Parathyroid adenoma (tissue), 2 donors: Measurements from ENCODE around the gene MCL1.
"Not testable (repeated sequence)": the region's sequence is repeated elsewhere in the genome, so short reads cannot be mapped to it uniquely, and the experiment has no call there.

ENCODE experiments used
- H2AFZ ChIP-seq: fragments of 300-600 bp; sonication (generic); one replicate; pipeline ENCODE4 v1.7.0; 2017; ENCODE audit warnings: antibody characterized with exemption, mild to moderate bottlenecking
- H3K27ac ChIP-seq: fragments of 300-600 bp; sonication (generic); one replicate; pipeline ENCODE4 v1.7.0; 2017
- H3K27me3 ChIP-seq: fragments of 300-600 bp; sonication (generic); one replicate; pipeline ENCODE4 v1.7.0; 2017; ENCODE audit warnings: low read length; ENCODE audit not compliant: control insufficient read depth, insufficient read depth
- H3K36me3 ChIP-seq: fragments of 300-600 bp; sonication (generic); one replicate; pipeline ENCODE4 v1.7.0; 2017; ENCODE audit warnings: low read length; ENCODE audit not compliant: control insufficient read depth, insufficient read depth
- H3K4me1 ChIP-seq: fragments of 300-600 bp; sonication (generic); one replicate; pipeline ENCODE4 v1.7.0; 2017; ENCODE audit warnings: control low read depth
- H3K4me2 ChIP-seq: fragments of 300-600 bp; sonication (generic); one replicate; pipeline ENCODE4 v1.7.0; 2017; ENCODE audit warnings: low read length
- H3K4me3 ChIP-seq: fragments of 300-600 bp; sonication (generic); one replicate; pipeline ENCODE4 v1.7.0; 2017; ENCODE audit warnings: low read depth, low read length
- H3K79me2 ChIP-seq: fragments of 300-600 bp; sonication (generic); one replicate; pipeline ENCODE4 v1.7.0; 2017; ENCODE audit warnings: control low read depth
- H3K9ac ChIP-seq: fragments of 300-600 bp; sonication (generic); one replicate; pipeline ENCODE4 v1.7.0; 2017; ENCODE audit warnings: mild to moderate bottlenecking
- H3K9me3 ChIP-seq: fragments of 300-600 bp; sonication (generic); one replicate; pipeline ENCODE4 v1.7.0; 2017; ENCODE audit warnings: low read length; ENCODE audit not compliant: control insufficient read depth
- TF ChIP-seq, protein P1 (sequence below): fragments of 300-600 bp; sonication (generic); IDR thresholded peaks from one replicate; pipeline ENCODE4 v1.7.0; 2017; ENCODE audit warnings: antibody characterized with exemption, mild to moderate bottlenecking
- donor health status: primary hyperparathyroidism.

MCL1 gene

DNA sequence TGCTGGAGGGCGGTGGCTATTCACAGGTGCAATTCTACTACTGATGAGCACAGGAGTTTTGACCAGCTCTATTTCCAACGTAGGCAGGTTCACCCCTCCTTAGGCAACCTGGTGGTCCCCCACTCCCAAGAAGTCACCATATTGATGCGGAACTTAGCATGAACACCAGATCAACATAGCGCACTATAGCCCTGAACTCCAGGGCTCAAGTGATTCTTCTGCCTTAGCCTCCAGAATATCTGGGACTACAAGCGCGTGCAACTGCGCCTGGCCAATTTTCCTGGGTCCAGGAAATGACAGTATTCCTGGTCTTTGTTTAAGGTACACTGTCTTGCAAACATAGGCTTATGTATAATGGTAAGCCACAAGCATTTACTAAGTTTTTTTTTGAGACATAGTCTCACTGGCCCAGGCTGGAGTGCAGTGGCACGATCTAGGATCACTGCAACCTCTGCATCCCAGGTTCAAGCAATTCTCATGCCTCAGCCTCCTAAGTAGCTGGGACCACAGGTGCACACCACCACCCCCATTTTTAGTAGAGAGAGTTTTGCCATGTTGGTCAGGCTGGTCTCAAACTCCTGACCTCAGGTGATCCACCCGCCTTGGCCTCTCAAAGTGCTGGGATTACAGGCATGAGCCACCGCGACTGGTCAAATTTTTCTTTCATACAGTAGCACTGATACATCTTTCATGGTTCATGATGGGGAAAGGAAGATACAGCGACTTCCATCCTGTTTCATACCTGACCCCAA, 12.6 kb downstream of the MCL1 start:
- H3K27me3 ChIP-seq, result no peaks in the 10 kb centered on the region
- peaks cover 38% of the 10 kb centered on the region for H3K4me1 ChIP-seq
- TF ChIP-seq, protein P1, sequence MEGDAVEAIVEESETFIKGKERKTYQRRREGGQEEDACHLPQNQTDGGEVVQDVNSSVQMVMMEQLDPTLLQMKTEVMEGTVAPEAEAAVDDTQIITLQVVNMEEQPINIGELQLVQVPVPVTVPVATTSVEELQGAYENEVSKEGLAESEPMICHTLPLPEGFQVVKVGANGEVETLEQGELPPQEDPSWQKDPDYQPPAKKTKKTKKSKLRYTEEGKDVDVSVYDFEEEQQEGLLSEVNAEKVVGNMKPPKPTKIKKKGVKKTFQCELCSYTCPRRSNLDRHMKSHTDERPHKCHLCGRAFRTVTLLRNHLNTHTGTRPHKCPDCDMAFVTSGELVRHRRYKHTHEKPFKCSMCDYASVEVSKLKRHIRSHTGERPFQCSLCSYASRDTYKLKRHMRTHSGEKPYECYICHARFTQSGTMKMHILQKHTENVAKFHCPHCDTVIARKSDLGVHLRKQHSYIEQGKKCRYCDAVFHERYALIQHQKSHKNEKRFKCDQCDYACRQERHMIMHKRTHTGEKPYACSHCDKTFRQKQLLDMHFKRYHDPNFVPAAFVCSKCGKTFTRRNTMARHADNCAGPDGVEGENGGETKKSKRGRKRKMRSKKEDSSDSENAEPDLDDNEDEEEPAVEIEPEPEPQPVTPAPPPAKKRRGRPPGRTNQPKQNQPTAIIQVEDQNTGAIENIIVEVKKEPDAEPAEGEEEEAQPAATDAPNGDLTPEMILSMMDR, result no peak
- H3K79me2 ChIP-seq, result no peaks in the 10 kb centered on the region
- H2AFZ ChIP-seq, result no peak overlapping the region
- no peaks in the 10 kb centered on the region for H3K9me3 ChIP-seq
- H3K27ac ChIP-seq, result peak overlapping the region; percentile 88
- H3K36me3 ChIP-seq, result no peaks in the 10 kb centered on the region
- no peak overlapping the region for H3K9ac ChIP-seq
- H3K4me3 ChIP-seq, result no peak overlapping the region
- peak overlapping the region; percentile 61 for H3K4me2 ChIP-seq

DNA sequence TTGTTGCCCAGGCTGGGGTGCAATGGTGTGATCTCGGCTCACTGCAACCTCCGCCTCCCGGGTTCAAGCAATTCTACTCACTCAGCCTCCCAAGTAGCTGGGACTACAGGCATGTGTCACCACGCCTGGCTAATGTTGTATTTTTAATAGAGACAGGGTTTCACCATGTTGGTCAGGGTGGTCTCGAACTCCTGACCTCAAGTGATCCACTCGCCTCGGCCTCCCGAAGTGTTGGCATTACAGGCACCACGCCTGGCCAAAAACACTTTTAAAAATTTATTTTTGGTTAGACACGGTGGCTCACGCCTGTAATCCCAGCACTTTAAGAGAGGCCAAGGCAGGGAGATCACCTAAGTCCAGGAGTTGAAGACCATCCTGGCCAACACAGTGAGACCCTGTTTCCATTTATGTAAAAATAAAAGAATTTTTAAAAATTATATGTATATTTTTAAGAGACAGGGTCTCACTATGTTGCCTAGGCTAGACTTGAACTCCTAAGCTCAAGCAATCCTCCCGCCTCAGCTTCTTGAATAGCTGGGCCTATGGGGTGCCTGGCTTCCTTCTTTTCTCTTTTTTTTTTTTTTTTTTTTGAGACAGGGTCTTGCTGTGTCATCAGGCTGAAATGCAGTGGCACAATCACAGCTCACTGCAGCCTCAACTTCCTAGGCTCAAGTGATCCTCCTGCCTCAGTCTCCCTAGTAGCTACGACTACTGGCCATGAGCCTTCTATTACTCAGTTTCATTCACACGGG, 14.0 kb downstream of the MCL1 start:
- H3K4me1 ChIP-seq, result peaks cover 42% of the 10 kb centered on the region
- H3K79me2 ChIP-seq, H3K9ac ChIP-seq, H3K4me3 ChIP-seq, H3K4me2 ChIP-seq, H2AFZ ChIP-seq, H3K27ac ChIP-seq, H3K27me3 ChIP-seq, H3K36me3 ChIP-seq, H3K9me3 ChIP-seq: not testable (repeated sequence)

DNA sequence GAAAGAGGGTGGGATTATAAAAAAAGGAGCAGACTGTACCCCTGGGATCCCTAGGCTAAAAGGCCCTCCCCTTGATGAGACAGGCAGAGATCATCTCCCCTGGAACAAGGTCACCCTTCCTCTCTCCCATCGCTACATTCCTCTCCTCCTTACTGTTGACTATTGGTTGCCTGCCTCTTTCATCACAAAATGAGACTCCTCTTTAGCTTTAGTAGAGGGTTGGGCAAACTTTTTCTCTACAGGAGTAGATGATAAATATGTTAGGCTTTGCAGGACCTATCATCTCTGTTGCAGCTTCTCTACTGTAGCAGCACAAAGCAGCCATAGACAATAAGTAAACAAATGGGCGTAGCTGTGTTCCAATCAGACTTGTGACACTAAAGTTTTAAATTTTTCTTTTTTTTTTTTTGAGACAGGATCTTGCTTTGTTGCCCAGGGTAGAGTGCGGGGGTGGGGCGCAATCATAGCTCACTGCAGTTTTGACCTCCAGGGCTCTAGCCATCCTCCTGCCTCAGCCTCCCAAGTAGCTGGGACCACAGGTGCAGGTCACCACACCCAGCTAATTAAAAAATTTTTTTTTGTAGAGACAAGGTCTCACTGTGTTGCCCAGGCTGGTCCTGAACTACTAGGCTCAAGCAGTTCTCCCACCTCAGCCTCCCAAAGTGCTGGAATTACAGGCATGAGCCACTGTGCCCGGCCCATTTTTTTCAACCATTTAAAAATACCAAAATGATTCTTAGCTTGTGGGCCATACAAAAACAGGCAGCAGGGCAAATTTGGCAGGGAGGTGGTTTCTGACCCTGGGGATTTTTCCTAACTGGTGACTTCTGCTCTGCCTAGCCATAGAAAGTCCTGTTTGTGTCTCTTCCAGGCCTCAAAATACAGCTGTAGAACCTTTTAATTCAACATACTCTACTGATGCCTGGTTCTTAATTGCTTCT, 15.1 kb downstream of the MCL1 start:
- Histone ChIP-seq H3K4me3 (no peak overlapping the region), H3K9ac (no peak overlapping the region)
- TF ChIP-seq, protein P1, result no peak

DNA sequence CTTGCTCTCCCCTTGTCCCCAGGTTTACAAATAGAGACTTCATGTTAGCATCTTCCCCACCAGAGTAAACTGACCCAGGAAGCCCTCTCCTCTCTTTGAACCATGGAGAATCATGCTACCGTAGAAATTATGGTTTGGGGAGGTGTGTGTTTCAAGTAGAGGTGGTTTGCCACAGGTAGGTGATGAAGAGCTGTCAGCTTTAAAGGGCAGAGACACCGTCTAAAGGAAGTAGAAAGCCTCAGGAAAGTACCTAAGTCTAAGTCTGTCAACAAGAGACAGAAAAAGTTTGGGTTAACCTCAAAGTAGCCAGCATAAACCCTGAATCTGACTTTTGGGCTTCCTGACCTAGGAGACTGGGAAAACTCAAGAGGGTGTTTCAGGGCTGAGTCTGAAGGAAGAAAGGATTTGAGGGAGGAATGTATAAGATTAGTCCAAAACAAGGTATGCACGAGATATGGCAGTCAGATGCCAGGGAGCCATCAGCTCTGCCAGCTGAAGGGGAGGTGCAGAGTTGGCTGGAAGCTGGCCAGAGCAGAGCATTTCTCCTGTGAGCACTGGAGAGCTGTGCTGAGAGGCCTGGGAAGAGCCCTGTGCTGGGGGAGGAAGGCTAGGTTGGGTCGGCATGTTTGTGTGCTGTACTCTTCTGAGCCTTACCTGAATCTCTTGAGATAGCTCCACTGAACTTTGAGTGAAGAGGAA, 15.9 kb downstream of the MCL1 start:
- no peak overlapping the region for H3K9ac ChIP-seq
- no peaks in the 10 kb centered on the region for H3K27me3 ChIP-seq
- peaks cover 42% of the 10 kb centered on the region for H3K4me1 ChIP-seq
- no peaks in the 10 kb centered on the region for H3K36me3 ChIP-seq
- H3K27ac ChIP-seq, result peak overlapping the region; percentile 100
- TF ChIP-seq, protein P1, result no peak
- H3K9me3 ChIP-seq, result no peaks in the 10 kb centered on the region
- no peaks in the 10 kb centered on the region for H3K79me2 ChIP-seq
- H3K4me3 ChIP-seq, result no peak overlapping the region
- no peak overlapping the region for H2AFZ ChIP-seq
- H3K4me2 ChIP-seq, result peak overlapping the region; percentile 99

More for the DNA sequence above, 15.1 kb downstream of the MCL1 start:
- peak overlapping the region; percentile 99 for H3K4me2 ChIP-seq
- no peaks in the 10 kb centered on the region for H3K79me2 ChIP-seq
- no peaks in the 10 kb centered on the region for H3K9me3 ChIP-seq
- H3K27me3 ChIP-seq, result no peaks in the 10 kb centered on the region
- no peaks in the 10 kb centered on the region for H3K36me3 ChIP-seq
- peak overlapping the region; percentile 100 for H3K27ac ChIP-seq
- H3K4me1 ChIP-seq, result peaks cover 46% of the 10 kb centered on the region
- no peak overlapping the region for H2AFZ ChIP-seq
